ENCODE measurements around the gene URGCP. TPM values are rescaled to one million over a fixed set of nuclear protein-coding genes. Genes with fewer than 3 reads are reported as not detected.
"Not testable (repeated sequence)": the region's sequence is repeated elsewhere in the genome, so short reads cannot be mapped to it uniquely, and the experiment has no call there.

Gene URGCP
- total RNA-seq, 1 experiment from 2014 or later = 40.9 TPM

DNA sequence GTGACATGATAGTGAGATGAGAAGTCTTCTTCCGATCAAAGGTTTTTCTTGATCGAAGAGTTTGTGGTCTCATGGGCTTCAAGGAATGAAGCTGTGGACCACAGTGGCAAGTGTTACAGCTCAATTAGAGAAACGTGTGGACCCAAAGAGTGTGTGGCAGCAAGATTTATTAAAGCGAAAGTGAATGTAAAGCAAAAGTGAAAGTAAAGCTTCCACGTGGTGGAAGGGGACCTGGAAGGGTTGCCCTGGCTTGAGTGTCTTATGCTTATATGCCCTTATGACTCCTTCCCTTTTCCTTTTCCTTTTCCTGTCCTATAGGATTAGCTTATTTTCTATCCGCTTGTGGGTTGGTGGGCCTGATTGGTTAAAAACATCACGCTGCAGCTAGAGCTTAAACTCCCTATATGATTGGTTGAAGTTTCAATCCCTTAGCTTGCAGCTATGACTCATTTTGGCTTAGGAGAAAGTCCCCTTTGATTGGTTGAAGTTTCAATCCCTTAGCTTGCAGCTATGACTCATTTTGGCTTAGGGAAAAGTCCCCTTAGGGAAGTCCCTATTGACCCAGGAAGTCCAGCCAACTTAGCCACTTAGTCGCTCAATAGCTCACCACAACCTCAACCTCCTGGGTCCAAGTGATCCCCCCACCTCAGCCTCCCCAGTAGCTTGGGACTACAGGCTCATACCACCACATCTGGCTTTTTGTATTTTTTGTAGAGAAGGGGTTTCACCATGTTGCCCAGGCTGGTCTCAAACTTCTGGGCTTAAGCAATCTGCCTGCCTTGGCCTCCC is 71.7 kb downstream of the URGCP start:
- DNase-seq (ENCODE audit: low read depth) = peak; percentile 67

DNA sequence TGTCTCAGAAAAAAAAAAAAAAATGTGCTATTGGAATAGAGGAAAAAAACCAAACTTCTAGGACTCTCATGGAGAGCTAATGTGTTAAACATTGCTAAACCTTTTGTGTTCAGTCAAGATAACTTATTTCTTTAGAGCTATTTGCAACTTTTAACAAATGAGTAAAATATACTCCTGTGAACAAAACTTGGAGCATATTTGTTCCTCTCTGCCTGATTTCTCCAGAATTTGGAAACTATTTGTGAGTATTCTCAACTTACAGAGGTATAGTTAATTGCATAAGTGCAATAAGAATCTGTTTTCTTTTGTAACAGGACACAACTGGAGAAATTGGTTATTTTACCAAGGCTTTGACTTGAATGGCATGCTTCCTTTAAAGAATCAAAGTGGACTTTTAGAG is 75.5 kb downstream of the URGCP start:
- DNase-seq (ENCODE audit: low read depth) = not testable (repeated sequence)

Other genes with a start within 250 kb of the URGCP start
- gene COA1, start 177.1 kb downstream of the URGCP start, total RNA-seq (2014; rRNA removed; shearing (Covaris generic)) = 102 and 109 TPM in 2 replicates
- gene BLVRA, start 147.9 kb downstream of the URGCP start, total RNA-seq (2014; rRNA removed; shearing (Covaris generic)) = 30.6 and 43.6 TPM in 2 replicates
- gene MRPS24, start 37.1 kb downstream of the URGCP start, total RNA-seq (2014; rRNA removed; shearing (Covaris generic)) = 206 and 260 TPM in 2 replicates
- gene UBE2D4, start 19.8 kb upstream of the URGCP start, total RNA-seq (2014; rRNA removed; shearing (Covaris generic)) = 23.5 and 41.7 TPM in 2 replicates
- not detected in 2 replicates for gene SPDYE1, start 91.3 kb upstream of the URGCP start, total RNA-seq (2014; rRNA removed; shearing (Covaris generic))
- 110 and 183 TPM in 2 replicates for gene DBNL, start 138.1 kb upstream of the URGCP start, total RNA-seq (2014; rRNA removed; shearing (Covaris generic))
- gene PGAM2, start 159.0 kb upstream of the URGCP start, total RNA-seq (2014; rRNA removed; shearing (Covaris generic)) = 1.2 TPM in 2 replicates
- 18.0 and 33.6 TPM in 2 replicates for gene POLM, start 175.9 kb upstream of the URGCP start, total RNA-seq (2014; rRNA removed; shearing (Covaris generic))
- gene AEBP1, start 197.7 kb upstream of the URGCP start, total RNA-seq (2014; rRNA removed; shearing (Covaris generic)) = 0.44 TPM in 1 of 2 replicates, not detected in the other
- 85.3 and 127 TPM in 2 replicates for gene POLD2, start 217.0 kb upstream of the URGCP start, total RNA-seq (2014; rRNA removed; shearing (Covaris generic))
- not detected in 2 replicates for gene MYL7, start 234.7 kb upstream of the URGCP start, total RNA-seq (2014; rRNA removed; shearing (Covaris generic))

Data from M059J (cell line).